GM18867 (cell line): ENCODE results near the gene RYR3.

ENCODE experiments used
- ATAC-seq: cut with Tn5 transposase; IDR thresholded peaks from one replicate; pipeline ENCODE4 v1.9.1; 2021; ENCODE audit warnings: mild to moderate bottlenecking, moderate library complexity; ENCODE audit not compliant: unreplicated experiment

The RYR3 gene

GRCh38 chr15:33310481-33311311 is at the start of gene RYR3:
TSS of gene RYR3 (plus strand) at chr15:33310967. CDS start at chr15:33311046, 79 bp downstream.
- no peak for ATAC-seq

- no peak for ATAC-seq
Observed at GRCh38 chr15:33262306-33262705, 48.5 kb upstream of the RYR3 start.

GRCh38 chr15:33277689-33278088 is 33.1 kb upstream of the RYR3 start:
- ATAC-seq = no peak

- no peak for ATAC-seq
Observed at GRCh38 chr15:33278816-33279612, 31.8 kb upstream of the RYR3 start.

GRCh38 chr15:33279613-33280205 is 31.1 kb upstream of the RYR3 start:
- ATAC-seq = no peak

GRCh38 chr15:33282226-33283020 is 28.3 kb upstream of the RYR3 start:
- ATAC-seq = no peak

- ATAC-seq = no peak
Observed at GRCh38 chr15:33283576-33283975, 27.2 kb upstream of the RYR3 start.

- no peak for ATAC-seq
Observed at GRCh38 chr15:33284336-33284735, 26.4 kb upstream of the RYR3 start.

- ATAC-seq = no peak
Observed at GRCh38 chr15:33292717-33293307, 18.0 kb upstream of the RYR3 start.

GRCh38 chr15:33293713-33294334 is 16.9 kb upstream of the RYR3 start:
- ATAC-seq = no peak

GRCh38 chr15:33296050-33296449 is 14.7 kb upstream of the RYR3 start:
- ATAC-seq = no peak

- ATAC-seq = no peak
Observed at GRCh38 chr15:33296856-33297255, 13.9 kb upstream of the RYR3 start.

GRCh38 chr15:33298631-33299030 is 12.1 kb upstream of the RYR3 start:
- ATAC-seq = no peak

- no peak for ATAC-seq
Observed at GRCh38 chr15:33304924-33305323, 5.8 kb upstream of the RYR3 start.

- ATAC-seq = no peak
Observed at GRCh38 chr15:33309602-33310276, 1.0 kb upstream of the RYR3 start.

GRCh38 chr15:33311312-33311971 is 675 bp downstream of the RYR3 start:
- no peak for ATAC-seq

GRCh38 chr15:33313491-33313890 is 2.7 kb downstream of the RYR3 start:
- ATAC-seq = no peak

GRCh38 chr15:33314069-33314468 is 3.3 kb downstream of the RYR3 start:
- ATAC-seq = no peak

GRCh38 chr15:33315044-33315443 is 4.3 kb downstream of the RYR3 start:
- no peak for ATAC-seq
